KMS-11 (cell line): Measurements from ENCODE around the gene ETDC.
"Not testable (repeated sequence)": the region's sequence is repeated elsewhere in the genome, so short reads cannot be mapped to it uniquely, and the experiment has no call there.

Experiments
- H2AFZ ChIP-seq: fragments of 200-600 bp; sonication (generic); 2 replicates; pipeline ENCODE4 v1.6.1; 2016; ENCODE audit warnings: antibody characterized with exemption, mixed run types, low read depth
- H3K27ac ChIP-seq: fragments of 200-600 bp; sonication (generic); 2 replicates; pipeline ENCODE4 v1.6.1; 2016; ENCODE audit warnings: mild to moderate bottlenecking, mixed run types
- H3K27me3 ChIP-seq: fragments of 200-600 bp; sonication (generic); 2 replicates; pipeline ENCODE4 v1.6.1; 2017; ENCODE audit warnings: mild to moderate bottlenecking, low read depth, mixed run types, moderate library complexity; ENCODE audit not compliant: insufficient read depth
- H3K36me3 ChIP-seq: fragments of 200-600 bp; sonication (generic); 2 replicates; pipeline ENCODE4 v1.6.1; 2017; ENCODE audit warnings: mild to moderate bottlenecking, mixed run types; ENCODE audit not compliant: insufficient read depth
- H3K4me1 ChIP-seq: fragments of 200-600 bp; sonication (generic); 2 replicates; pipeline ENCODE4 v1.6.1; 2016; ENCODE audit warnings: mild to moderate bottlenecking, low read depth, mixed run types; ENCODE audit not compliant: poor library complexity, severe bottlenecking
- H3K4me2 ChIP-seq: fragments of 200-600 bp; sonication (generic); 2 replicates; pipeline ENCODE4 v1.7.0; 2016; ENCODE audit warnings: mild to moderate bottlenecking, mixed run types
- H3K4me3 ChIP-seq: fragments of 200-600 bp; sonication (generic); IDR thresholded peaks from 2 replicates; pipeline ENCODE4 v1.6.1; 2017; ENCODE audit warnings: low read depth, low read length, mixed read lengths; ENCODE audit not compliant: insufficient read depth
- H3K79me2 ChIP-seq: fragments of 200-600 bp; sonication (generic); 2 replicates; pipeline ENCODE4 v1.6.1; 2016; ENCODE audit warnings: low read depth, mixed run types; ENCODE audit not compliant: insufficient read depth
- H3K9ac ChIP-seq: fragments of 200-600 bp; sonication (generic); 2 replicates; pipeline ENCODE4 v1.6.1; 2016; ENCODE audit warnings: mild to moderate bottlenecking, mixed run types
- H4K20me1 ChIP-seq: fragments of 200-600 bp; sonication (generic); 2 replicates; pipeline ENCODE4 v1.6.1; 2016; ENCODE audit warnings: mild to moderate bottlenecking, mixed run types; ENCODE audit not compliant: insufficient read depth
- CTCF ChIP-seq: fragments of 200-600 bp; sonication (generic); conservative IDR thresholded peaks from 2 replicates; pipeline ENCODE4 v1.6.1; 2017; ENCODE audit warnings: low read depth, mild to moderate bottlenecking, antibody characterized with exemption, low read length, moderate library complexity, mixed read lengths

ETDC gene

DNA sequence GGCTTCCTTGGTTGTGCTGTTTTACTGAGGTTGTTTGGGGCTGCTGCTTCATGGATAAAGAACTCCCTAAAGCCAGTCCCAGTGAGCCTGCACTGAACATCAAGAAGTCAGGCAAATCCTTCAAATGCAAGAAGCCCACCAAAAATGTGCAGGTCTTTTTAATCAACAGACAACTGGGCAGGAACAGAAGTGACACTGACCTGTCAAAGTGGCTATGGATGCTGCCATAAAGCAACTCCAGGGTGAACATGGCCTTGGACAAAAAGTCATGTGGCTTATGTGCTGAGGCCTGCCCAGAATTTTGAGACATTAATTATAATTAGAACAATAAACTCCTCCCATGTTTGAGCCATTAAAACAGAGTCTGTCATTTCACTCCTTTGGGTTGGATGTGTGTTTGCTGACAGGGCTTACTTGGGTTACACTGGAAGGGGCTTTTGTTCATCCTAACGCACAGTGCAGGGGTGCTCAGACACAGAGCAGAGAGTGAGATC is at the start of gene ETDC:
ETDC (plus strand) TSS at position 51 of the 494 bp plus-strand sequence; CDS start at position 51, 0 bp downstream.
- no peak for TF ChIP-seq CTCF
- Histone ChIP-seq H2AFZ (no peak within 1 kb of the TSS), H3K36me3 (no peaks in the 10 kb centered on the region), H3K27ac (no peak within 1 kb of the TSS), H3K4me2 (no peak within 1 kb of the TSS; the same call in 1 of the 2 replicates), H3K79me2 (no peaks in the 10 kb centered on the region), H3K9ac (no peak within 1 kb of the TSS), H3K4me1 (peaks cover 10% of the 10 kb centered on the region), H3K4me3 (no peak within 1 kb of the TSS), H3K27me3 (no peaks in the 10 kb centered on the region), H4K20me1 (no peaks in the 10 kb centered on the region)

DNA sequence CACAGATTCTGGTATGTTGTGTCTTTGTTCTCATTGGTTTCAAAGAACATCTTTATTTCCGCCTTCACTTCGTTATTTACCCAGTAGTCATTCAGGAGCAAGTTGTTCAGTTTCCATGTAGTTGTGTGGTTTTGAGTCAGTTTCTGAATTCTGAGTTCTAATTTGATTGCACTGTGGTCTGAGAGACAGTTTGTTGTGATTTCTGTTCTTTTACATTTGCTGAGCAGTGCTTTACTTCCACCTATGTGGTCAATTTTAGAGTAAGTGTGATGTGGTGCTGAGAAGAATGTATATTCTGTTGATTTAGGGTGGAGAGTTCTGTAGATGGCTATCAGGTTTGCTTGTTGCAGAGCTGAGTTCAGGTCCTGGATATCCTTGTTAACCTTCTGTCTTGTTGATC is 48.3 kb upstream of the ETDC start:
- H3K4me2 ChIP-seq, H3K79me2 ChIP-seq, H3K27ac ChIP-seq, H4K20me1 ChIP-seq, H3K4me3 ChIP-seq, H2AFZ ChIP-seq, H3K27me3 ChIP-seq, H3K36me3 ChIP-seq, H3K9ac ChIP-seq, H3K4me1 ChIP-seq: not testable (repeated sequence)

DNA sequence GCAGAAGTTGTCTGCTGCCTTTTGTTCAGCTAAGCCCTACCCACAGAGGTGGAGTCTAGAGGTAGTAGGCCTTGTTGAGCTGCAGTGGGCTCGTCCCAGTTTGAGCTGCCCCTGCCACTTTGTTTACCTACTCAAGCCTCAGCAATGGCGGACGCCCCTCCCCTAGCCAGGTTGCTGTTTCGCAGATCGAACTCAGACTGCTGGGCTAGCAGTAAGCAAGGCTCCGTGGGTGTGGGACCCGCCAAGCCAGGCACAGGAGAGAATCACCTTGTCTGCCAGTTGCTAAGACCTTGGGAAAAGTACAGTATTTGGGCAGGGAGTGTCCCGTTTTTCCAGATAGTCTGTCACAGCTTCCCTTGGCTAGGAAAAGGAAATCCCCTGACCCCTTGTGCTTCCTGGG is 45.9 kb upstream of the ETDC start:
- H2AFZ ChIP-seq, H3K4me2 ChIP-seq, H3K4me1 ChIP-seq, H3K36me3 ChIP-seq, H3K79me2 ChIP-seq, H3K27ac ChIP-seq, H3K9ac ChIP-seq, H4K20me1 ChIP-seq, H3K27me3 ChIP-seq, H3K4me3 ChIP-seq: not testable (repeated sequence)

GRCh38 chrX:135264206-135264605 is 45.1 kb upstream of the ETDC start:
- TF ChIP-seq CTCF = no peak
- Histone ChIP-seq H4K20me1 (no peaks in the 10 kb centered on the region), H2AFZ (no peak overlapping the region), H3K9ac (no peak overlapping the region), H3K4me3 (no peak overlapping the region), H3K79me2 (no peaks in the 10 kb centered on the region), H3K36me3 (no peaks in the 10 kb centered on the region), H3K4me2 (no peak overlapping the region), H3K27me3 (no peaks in the 10 kb centered on the region), H3K4me1 (no peaks in the 10 kb centered on the region), H3K27ac (no peak overlapping the region)

GRCh38 chrX:135273162-135273561 is 36.1 kb upstream of the ETDC start:
- Histone ChIP-seq H3K27ac (no peak overlapping the region), H3K27me3 (no peaks in the 10 kb centered on the region), H3K4me1 (no peaks in the 10 kb centered on the region), H3K36me3 (no peaks in the 10 kb centered on the region), H4K20me1 (no peaks in the 10 kb centered on the region), H3K4me2 (no peak overlapping the region), H3K79me2 (no peaks in the 10 kb centered on the region), H3K4me3 (no peak overlapping the region), H2AFZ (no peak overlapping the region), H3K9ac (no peak overlapping the region)
- no peak for TF ChIP-seq CTCF
